ENCODE measurements around the gene ZNF665.

GRCh38 chr19:53156850-53157249 lies 36.3 kb downstream of the ZNF665 start:
- no peak for TF ChIP-seq EZH2phosphoT487 (IDR thresholded peaks at IDR 0.05; ENCODE audit: borderline replicate concordance, low read depth, low read length)
- TF ChIP-seq, protein P1, sequence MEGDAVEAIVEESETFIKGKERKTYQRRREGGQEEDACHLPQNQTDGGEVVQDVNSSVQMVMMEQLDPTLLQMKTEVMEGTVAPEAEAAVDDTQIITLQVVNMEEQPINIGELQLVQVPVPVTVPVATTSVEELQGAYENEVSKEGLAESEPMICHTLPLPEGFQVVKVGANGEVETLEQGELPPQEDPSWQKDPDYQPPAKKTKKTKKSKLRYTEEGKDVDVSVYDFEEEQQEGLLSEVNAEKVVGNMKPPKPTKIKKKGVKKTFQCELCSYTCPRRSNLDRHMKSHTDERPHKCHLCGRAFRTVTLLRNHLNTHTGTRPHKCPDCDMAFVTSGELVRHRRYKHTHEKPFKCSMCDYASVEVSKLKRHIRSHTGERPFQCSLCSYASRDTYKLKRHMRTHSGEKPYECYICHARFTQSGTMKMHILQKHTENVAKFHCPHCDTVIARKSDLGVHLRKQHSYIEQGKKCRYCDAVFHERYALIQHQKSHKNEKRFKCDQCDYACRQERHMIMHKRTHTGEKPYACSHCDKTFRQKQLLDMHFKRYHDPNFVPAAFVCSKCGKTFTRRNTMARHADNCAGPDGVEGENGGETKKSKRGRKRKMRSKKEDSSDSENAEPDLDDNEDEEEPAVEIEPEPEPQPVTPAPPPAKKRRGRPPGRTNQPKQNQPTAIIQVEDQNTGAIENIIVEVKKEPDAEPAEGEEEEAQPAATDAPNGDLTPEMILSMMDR (conservative IDR thresholded peaks at IDR 0.05; ENCODE audit: low read length) = no peak
